Peyer's patch (tissue), 4 donors: Measurements from ENCODE around the gene LDB3.

Experiments used
- POLR2A ChIP-seq, 2 donors: fragments of 450-650 bp; IDR thresholded peaks; one replicate each; pipeline ENCODE4 v1.5.1; 2017; ENCODE audit warnings: antibody characterized with exemption in 2 of 2, mild to moderate bottlenecking in 2 of 2, moderate library complexity in 2 of 2
- TF ChIP-seq, protein P1 (sequence below), 6 experiments: fragments of 450-650 bp in 4 of 6; fragments of 200-600 bp in 2 of 6; sonication (generic) in 1 of 6; IDR thresholded peaks; one replicate each; pipeline ENCODE4 v1.5.1; 2017 to 2019; ENCODE audit warnings: antibody characterized with exemption in 6 of 6, mild to moderate bottlenecking in 3 of 6, moderate library complexity in 1 of 6

DNA sequence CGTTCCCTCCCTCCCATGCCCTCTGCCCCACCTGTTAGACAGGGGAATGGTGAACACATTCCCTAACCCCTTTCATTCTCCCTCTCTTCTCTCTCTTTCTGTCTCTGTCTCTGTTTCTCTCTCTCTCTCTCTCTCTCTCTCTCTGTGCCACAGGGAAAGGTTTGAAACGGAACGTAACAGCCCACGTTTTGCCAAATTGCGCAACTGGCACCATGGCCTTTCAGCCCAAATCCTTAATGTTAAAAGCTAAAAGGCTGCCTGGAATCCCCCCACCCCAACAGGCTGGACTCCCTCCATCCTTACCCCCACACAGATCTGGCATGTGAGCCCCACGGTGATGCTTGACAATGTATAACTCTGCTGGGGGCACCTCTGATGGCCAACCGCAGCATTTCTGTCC, 30.8 kb downstream of the LDB3 start:
- TF ChIP-seq, protein P1, sequence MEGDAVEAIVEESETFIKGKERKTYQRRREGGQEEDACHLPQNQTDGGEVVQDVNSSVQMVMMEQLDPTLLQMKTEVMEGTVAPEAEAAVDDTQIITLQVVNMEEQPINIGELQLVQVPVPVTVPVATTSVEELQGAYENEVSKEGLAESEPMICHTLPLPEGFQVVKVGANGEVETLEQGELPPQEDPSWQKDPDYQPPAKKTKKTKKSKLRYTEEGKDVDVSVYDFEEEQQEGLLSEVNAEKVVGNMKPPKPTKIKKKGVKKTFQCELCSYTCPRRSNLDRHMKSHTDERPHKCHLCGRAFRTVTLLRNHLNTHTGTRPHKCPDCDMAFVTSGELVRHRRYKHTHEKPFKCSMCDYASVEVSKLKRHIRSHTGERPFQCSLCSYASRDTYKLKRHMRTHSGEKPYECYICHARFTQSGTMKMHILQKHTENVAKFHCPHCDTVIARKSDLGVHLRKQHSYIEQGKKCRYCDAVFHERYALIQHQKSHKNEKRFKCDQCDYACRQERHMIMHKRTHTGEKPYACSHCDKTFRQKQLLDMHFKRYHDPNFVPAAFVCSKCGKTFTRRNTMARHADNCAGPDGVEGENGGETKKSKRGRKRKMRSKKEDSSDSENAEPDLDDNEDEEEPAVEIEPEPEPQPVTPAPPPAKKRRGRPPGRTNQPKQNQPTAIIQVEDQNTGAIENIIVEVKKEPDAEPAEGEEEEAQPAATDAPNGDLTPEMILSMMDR (IDR thresholded peaks at IDR 0.05), result no peak
- no peak for TF ChIP-seq POLR2A (IDR thresholded peaks at IDR 0.05)
